Fibroblast of lung (primary cell): Measurements from ENCODE around the gene MOSPD3. TPM values are rescaled to one million over a fixed set of nuclear protein-coding genes. Genes with fewer than 3 reads are reported as not detected.

ENCODE experiments used
- DNase-seq, 2 donors: peaks; one replicate each; pipeline versions ENCODE4 v3.0.0 to v3.0.0-alpha.2; 2010; ENCODE audit warnings: low read depth in 2 of 2
- H2AFZ ChIP-seq: 2 replicates; pipeline ENCODE4 v1.5.1; 2012; ENCODE audit warnings: low read length, control low read depth, inconsistent platforms
- H3K27ac ChIP-seq: 2 replicates; pipeline ENCODE4 v1.5.1; 2011; ENCODE audit warnings: low read length, control low read depth; ENCODE audit not compliant: insufficient read depth
- H3K27me3 ChIP-seq: 2 replicates; pipeline ENCODE4 v1.5.1; 2011; ENCODE audit warnings: mild to moderate bottlenecking, low read length; ENCODE audit not compliant: control insufficient read depth, insufficient read depth
- H3K36me3 ChIP-seq: 2 replicates; pipeline ENCODE4 v1.5.1; 2011; ENCODE audit warnings: low read length; ENCODE audit not compliant: control insufficient read depth, insufficient read depth
- H3K4me1 ChIP-seq: 2 replicates; pipeline ENCODE4 v1.5.1; 2011; ENCODE audit warnings: low read length; ENCODE audit not compliant: control insufficient read depth, insufficient read depth; ENCODE audit errors: extremely low read depth
- H3K4me2 ChIP-seq: 2 replicates; pipeline ENCODE4 v1.5.1; 2011; ENCODE audit warnings: low read length, control low read depth; ENCODE audit not compliant: insufficient read depth; ENCODE audit errors: extremely low read depth
- H3K4me3 ChIP-seq, 4 experiments: fragments of 200-600 bp in 1 of 4; sonication (generic) in 1 of 4; replicated peaks in 1 of 4; 2 replicates each; pipeline ENCODE4 v1.5.1; 2011 to 2016; ENCODE audit warnings: low read length in 4 of 4, low read depth in 3 of 4, mild to moderate bottlenecking in 3 of 4, control low read depth in 2 of 4, inconsistent platforms in 1 of 4, mixed read lengths in 1 of 4; ENCODE audit not compliant: insufficient read depth in 1 of 4; ENCODE audit errors: control extremely low read depth in 1 of 4
- H3K79me2 ChIP-seq: 2 replicates; pipeline ENCODE4 v1.5.1; 2012; ENCODE audit warnings: mild to moderate bottlenecking, low read length, inconsistent platforms; ENCODE audit not compliant: control insufficient read depth, insufficient read depth
- H3K9ac ChIP-seq: 2 replicates; pipeline ENCODE4 v1.5.1; 2011; ENCODE audit warnings: mild to moderate bottlenecking, low read length, control low read depth; ENCODE audit not compliant: insufficient read depth
- H3K9me3 ChIP-seq: 2 replicates; pipeline ENCODE4 v1.5.1; 2012; ENCODE audit warnings: low read depth, low read length; ENCODE audit not compliant: control insufficient read depth, insufficient read depth
- H4K20me1 ChIP-seq: 2 replicates; pipeline ENCODE4 v1.5.1; 2011; ENCODE audit warnings: low read length; ENCODE audit not compliant: control insufficient read depth, insufficient read depth; ENCODE audit errors: extremely low read depth
- EZH2 ChIP-seq: IDR thresholded peaks from 2 replicates; pipeline ENCODE4 v1.5.1; 2012; ENCODE audit warnings: low read length, control low read depth, mild to moderate bottlenecking; ENCODE audit errors: missing control alignments
- polyA plus RNA-seq, 2 donors: library from polyadenylated mRNA; depleted of rRNA in 1 of 2; stranded (reverse) in 1 of 2; unstranded in 1 of 2; fragments of >200 nt; gene quantifications; 2 replicates each; pipeline ENCODE4 v1.2.1, GENCODE V29; 2011 to 2012; ENCODE audit warnings: missing spikeins in 1 of 2
- total RNA-seq: library from RNA; depleted of rRNA; stranded (reverse); fragments of >200 nt; gene quantifications from 2 replicates; pipeline ENCODE4 v1.2.1, GENCODE V29; 2014
- TF ChIP-seq, protein P1 (sequence below), 2 donors: IDR thresholded peaks in 1 of 2; conservative IDR thresholded peaks in 1 of 2; 1 replicate in 1 of 2; 2 replicates in 1 of 2; pipeline ENCODE4 v1.5.1; 2011 to 2012; ENCODE audit warnings: low read length in 2 of 2, control low read depth in 1 of 2, inconsistent platforms in 1 of 2, low read depth in 1 of 2, mild to moderate bottlenecking in 1 of 2

Gene MOSPD3
- total and polyA plus RNA-seq, 2 donors (not counting 1 experiment from before 2014, with no cell fraction given), result 5.9 to 12.8 TPM

GRCh38 chr7:100580466-100581283 is 31.7 kb upstream of the MOSPD3 start:
- no peak for DNase-seq
- no peaks in the 10 kb centered on the region for H3K9me3 ChIP-seq

GRCh38 chr7:100582041-100582579 is 30.2 kb upstream of the MOSPD3 start:
- H3K4me2 ChIP-seq, result no peak overlapping the region
- no peaks in the 10 kb centered on the region for H3K27me3 ChIP-seq
- H3K79me2 ChIP-seq, result peaks cover 43% of the 10 kb centered on the region
- peaks cover 9% of the 10 kb centered on the region for H3K4me1 ChIP-seq
- no peaks in the 10 kb centered on the region for H4K20me1 ChIP-seq
- no peak for DNase-seq
- H3K9ac ChIP-seq, result no peak overlapping the region
- H3K27ac ChIP-seq, result no peak overlapping the region
- H2AFZ ChIP-seq, result no peak overlapping the region
- TF ChIP-seq, protein P1, sequence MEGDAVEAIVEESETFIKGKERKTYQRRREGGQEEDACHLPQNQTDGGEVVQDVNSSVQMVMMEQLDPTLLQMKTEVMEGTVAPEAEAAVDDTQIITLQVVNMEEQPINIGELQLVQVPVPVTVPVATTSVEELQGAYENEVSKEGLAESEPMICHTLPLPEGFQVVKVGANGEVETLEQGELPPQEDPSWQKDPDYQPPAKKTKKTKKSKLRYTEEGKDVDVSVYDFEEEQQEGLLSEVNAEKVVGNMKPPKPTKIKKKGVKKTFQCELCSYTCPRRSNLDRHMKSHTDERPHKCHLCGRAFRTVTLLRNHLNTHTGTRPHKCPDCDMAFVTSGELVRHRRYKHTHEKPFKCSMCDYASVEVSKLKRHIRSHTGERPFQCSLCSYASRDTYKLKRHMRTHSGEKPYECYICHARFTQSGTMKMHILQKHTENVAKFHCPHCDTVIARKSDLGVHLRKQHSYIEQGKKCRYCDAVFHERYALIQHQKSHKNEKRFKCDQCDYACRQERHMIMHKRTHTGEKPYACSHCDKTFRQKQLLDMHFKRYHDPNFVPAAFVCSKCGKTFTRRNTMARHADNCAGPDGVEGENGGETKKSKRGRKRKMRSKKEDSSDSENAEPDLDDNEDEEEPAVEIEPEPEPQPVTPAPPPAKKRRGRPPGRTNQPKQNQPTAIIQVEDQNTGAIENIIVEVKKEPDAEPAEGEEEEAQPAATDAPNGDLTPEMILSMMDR (conservative IDR thresholded peaks at IDR 0.05 in 1 of 2, IDR thresholded peaks at IDR 0.05 in 1 of 2; ENCODE audit: low read depth in 1 of 2, low read length in 2 of 2), result no peak
- no peak for TF ChIP-seq EZH2
- H3K4me3 ChIP-seq, result no peak overlapping the region
- no peaks in the 10 kb centered on the region for H3K9me3 ChIP-seq
- H3K36me3 ChIP-seq, result peaks cover 35% of the 10 kb centered on the region

More at GRCh38 chr7:100580466-100581283, 31.7 kb upstream of the MOSPD3 start:
- Histone ChIP-seq H4K20me1 (no peaks in the 10 kb centered on the region), H3K4me2 (no peak overlapping the region), H3K4me1 (peaks cover 9% of the 10 kb centered on the region), H3K27me3 (no peaks in the 10 kb centered on the region), H3K27ac (no peak overlapping the region), H3K4me3 (no peak overlapping the region), H3K36me3 (peaks cover 44% of the 10 kb centered on the region), H3K9ac (no peak overlapping the region), H2AFZ (no peak overlapping the region), H3K79me2 (peaks cover 43% of the 10 kb centered on the region)
- no peak for TF ChIP-seq EZH2
- TF ChIP-seq, protein P1 (conservative IDR thresholded peaks at IDR 0.05 in 1 of 2, IDR thresholded peaks at IDR 0.05 in 1 of 2; ENCODE audit: low read depth in 1 of 2, low read length in 2 of 2), result no peak

GRCh38 chr7:100582650-100583049 is 29.7 kb upstream of the MOSPD3 start:
- TF ChIP-seq, protein P1 (conservative IDR thresholded peaks at IDR 0.05 in 1 of 2, IDR thresholded peaks at IDR 0.05 in 1 of 2; ENCODE audit: low read depth in 1 of 2, low read length in 2 of 2), result no peak
- no peak for TF ChIP-seq EZH2
- H3K4me2 ChIP-seq, result no peak overlapping the region
- no peaks in the 10 kb centered on the region for H3K27me3 ChIP-seq
- H3K9me3 ChIP-seq, result no peaks in the 10 kb centered on the region
- H2AFZ ChIP-seq, result no peak overlapping the region
- peaks cover 33% of the 10 kb centered on the region for H3K36me3 ChIP-seq
- H3K27ac ChIP-seq, result peak overlapping the region; percentile 83
- peaks cover 9% of the 10 kb centered on the region for H3K4me1 ChIP-seq
- H4K20me1 ChIP-seq, result no peaks in the 10 kb centered on the region
- peaks cover 43% of the 10 kb centered on the region for H3K79me2 ChIP-seq
- peak overlapping the region in 2 of 4 experiments; percentile 11 to 92 for H3K4me3 ChIP-seq
- H3K9ac ChIP-seq, result no peak overlapping the region
- no peak for DNase-seq
